ENCODE data around the gene CA10. TPM values are rescaled to one million over a fixed set of nuclear protein-coding genes. Genes with fewer than 3 reads are reported as not detected.

CA10 gene
- total RNA-seq: 0.20 to 0.29 TPM (median 0.29 TPM) in 3 replicates

- Mint-ChIP-seq H3K4me3 (peak within 1 kb of the TSS; percentile 61), H3K27ac (no peak within 1 kb of the TSS), H3K36me3 (no peaks in the 10 kb centered on the region), H3K27me3 (ENCODE audit: low read depth) (peaks cover 92% of the 10 kb centered on the region), H3K9me3 (peaks cover 5% of the 10 kb centered on the region), H3K4me1 (peaks cover 12% of the 10 kb centered on the region)
- DNase-seq (ENCODE audit: low spot score in 2 of 2, unreplicated experiment in 2 of 2): no peak
- no peak for TF ChIP-seq CTCF (IDR thresholded peaks at IDR 0.05; ENCODE audit: unreplicated experiment)
These were observed at the start of gene CA10 for GRCh38 chr17:52158450-52159042. TSS of gene CA10 (minus strand) at chr17:52158714.

GRCh38 chr17:52207796-52208195, 49.3 kb upstream of the CA10 start:
- Mint-ChIP-seq H3K27ac (no peak overlapping the region), H3K4me1 (peaks cover 20% of the 10 kb centered on the region), H3K27me3 (ENCODE audit: low read depth) (peaks cover 19% of the 10 kb centered on the region), H3K4me3 (no peak overlapping the region), H3K9me3 (no peaks in the 10 kb centered on the region), H3K36me3 (no peaks in the 10 kb centered on the region)
- no peak for DNase-seq (ENCODE audit: low spot score in 2 of 2, unreplicated experiment in 2 of 2)
- no peak for TF ChIP-seq CTCF (IDR thresholded peaks at IDR 0.05; ENCODE audit: unreplicated experiment)

- Mint-ChIP-seq H3K36me3 (no peaks in the 10 kb centered on the region), H3K27ac (no peak overlapping the region), H3K4me1 (peaks cover 12% of the 10 kb centered on the region), H3K9me3 (no peaks in the 10 kb centered on the region), H3K4me3 (no peak overlapping the region), H3K27me3 (ENCODE audit: low read depth) (peaks cover 25% of the 10 kb centered on the region)
- TF ChIP-seq CTCF (IDR thresholded peaks at IDR 0.05; ENCODE audit: unreplicated experiment): no peak
- no peak for DNase-seq (ENCODE audit: low spot score in 2 of 2, unreplicated experiment in 2 of 2)
These were observed 44.1 kb upstream of the CA10 start for GRCh38 chr17:52202520-52203080.

GRCh38 chr17:52201767-52202519, 43.4 kb upstream of the CA10 start:
- Mint-ChIP-seq H3K4me3 (no peak overlapping the region), H3K27ac (no peak overlapping the region), H3K9me3 (no peaks in the 10 kb centered on the region), H3K27me3 (ENCODE audit: low read depth) (peaks cover 30% of the 10 kb centered on the region), H3K36me3 (no peaks in the 10 kb centered on the region), H3K4me1 (peaks cover 10% of the 10 kb centered on the region)
- no peak for TF ChIP-seq CTCF (IDR thresholded peaks at IDR 0.05; ENCODE audit: unreplicated experiment)
- no peak for DNase-seq (ENCODE audit: low spot score in 2 of 2, unreplicated experiment in 2 of 2)

- peaks cover 12% of the 10 kb centered on the region for H3K27me3 Mint-ChIP-seq (ENCODE audit: low read depth)
- H3K36me3 Mint-ChIP-seq: no peaks in the 10 kb centered on the region
- no peak for DNase-seq (ENCODE audit: low spot score in 2 of 2, unreplicated experiment in 2 of 2)
- no peak overlapping the region for H3K4me3 Mint-ChIP-seq
- peaks cover 10% of the 10 kb centered on the region for H3K9me3 Mint-ChIP-seq
- no peak for TF ChIP-seq CTCF (IDR thresholded peaks at IDR 0.05; ENCODE audit: unreplicated experiment)
- no peaks in the 10 kb centered on the region for H3K4me1 Mint-ChIP-seq
- H3K27ac Mint-ChIP-seq: no peak overlapping the region
These were observed 33.0 kb upstream of the CA10 start for GRCh38 chr17:52191491-52191890.

All from mesothelial cell of epicardium (in vitro differentiated cells).